ENCODE data around the gene NT5DC2. TPM values are rescaled to one million over a fixed set of nuclear protein-coding genes. Genes with fewer than 3 reads are reported as not detected.

Gene NT5DC2
- total and polyA plus RNA-seq, 2 experiments from 2014 or later: 166 to 167 TPM

- DNase-seq (ENCODE audit: low spot score): no peak
- no peak overlapping the region for H3K4me2 ChIP-seq
- H3K4me3 ChIP-seq: no peak overlapping the region
- H3K9me3 ChIP-seq (ENCODE audit: low read depth): no peaks in the 10 kb centered on the region
- H3K36me3 ChIP-seq (replicated peaks; ENCODE audit: insufficient read depth, low read depth): no peaks in the 10 kb centered on the region
- no peak overlapping the region for H2AFZ ChIP-seq
- no peak for TF ChIP-seq EZH2phosphoT487 (IDR thresholded peaks at IDR 0.05; ENCODE audit: low read depth, severe bottlenecking, unreplicated experiment)
- no peak for TF ChIP-seq CTCF (IDR thresholded peaks at IDR 0.05; ENCODE audit: poor library complexity)
- no peak for TF ChIP-seq EZH2 (IDR thresholded peaks at IDR 0.05; ENCODE audit: borderline replicate concordance)
- no peaks in the 10 kb centered on the region for H3K27me3 ChIP-seq
- no peaks in the 10 kb centered on the region for H4K20me1 ChIP-seq (ENCODE audit: insufficient read depth, poor library complexity, severe bottlenecking)
- H3K9me2 ChIP-seq (replicated peaks; ENCODE audit: insufficient read depth): no peaks in the 10 kb centered on the region
- H3K27ac ChIP-seq: no peak overlapping the region
- no peaks in the 10 kb centered on the region for H3K79me2 ChIP-seq
- WGBS (ENCODE audit: low lambda C conversion rate, missing lambda C conversion rate): 74% methylated on average over 16 of the region's 16 CpGs
- no peaks in the 10 kb centered on the region for H3K4me1 ChIP-seq (ENCODE audit: insufficient read depth)
Measured at GRCh38 chr3:52495777-52496602, 37.7 kb downstream of the NT5DC2 start.

- Histone ChIP-seq H3K79me2 (no peaks in the 10 kb centered on the region), H4K20me1 (ENCODE audit: insufficient read depth, poor library complexity, severe bottlenecking) (no peaks in the 10 kb centered on the region), H3K27ac (no peak within 1 kb of the TSS), H3K4me3 (no peak within 1 kb of the TSS), H3K4me2 (no peak within 1 kb of the TSS), H3K27me3 (no peaks in the 10 kb centered on the region), H3K4me1 (ENCODE audit: insufficient read depth) (no peaks in the 10 kb centered on the region), H3K9me3 (ENCODE audit: low read depth) (no peaks in the 10 kb centered on the region), H3K36me3 (replicated peaks; ENCODE audit: insufficient read depth, low read depth) (no peaks in the 10 kb centered on the region), H2AFZ (no peak within 1 kb of the TSS), H3K9me2 (replicated peaks; ENCODE audit: insufficient read depth) (no peaks in the 10 kb centered on the region)
- DNase-seq (ENCODE audit: low spot score): no peak
- 91% methylated on average over 24 of the region's 25 CpGs for WGBS (ENCODE audit: low lambda C conversion rate, missing lambda C conversion rate)
- no peak for TF ChIP-seq CTCF (IDR thresholded peaks at IDR 0.05; ENCODE audit: poor library complexity)
- TF ChIP-seq EZH2 (IDR thresholded peaks at IDR 0.05; ENCODE audit: borderline replicate concordance): no peak
- TF ChIP-seq EZH2phosphoT487 (IDR thresholded peaks at IDR 0.05; ENCODE audit: low read depth, severe bottlenecking, unreplicated experiment): no peak
Measured at GRCh38 chr3:52494886-52495495, 38.7 kb downstream of the NT5DC2 start, which contains the start of gene STAB1. TSS of gene STAB1 (plus strand) at chr3:52495338. CDS start at chr3:52495414, 76 bp downstream.

- TF ChIP-seq EZH2phosphoT487 (IDR thresholded peaks at IDR 0.05; ENCODE audit: low read depth, severe bottlenecking, unreplicated experiment): no peak
- TF ChIP-seq EZH2 (IDR thresholded peaks at IDR 0.05; ENCODE audit: borderline replicate concordance): no peak
- TF ChIP-seq CTCF (IDR thresholded peaks at IDR 0.05; ENCODE audit: poor library complexity): no peak
- Histone ChIP-seq H3K9me2 (replicated peaks; ENCODE audit: insufficient read depth) (no peaks in the 10 kb centered on the region), H4K20me1 (ENCODE audit: insufficient read depth, poor library complexity, severe bottlenecking) (no peaks in the 10 kb centered on the region), H3K9me3 (ENCODE audit: low read depth) (no peaks in the 10 kb centered on the region), H2AFZ (no peak overlapping the region), H3K27ac (no peak overlapping the region), H3K79me2 (no peaks in the 10 kb centered on the region), H3K27me3 (no peaks in the 10 kb centered on the region), H3K4me3 (no peak overlapping the region), H3K4me1 (ENCODE audit: insufficient read depth) (no peaks in the 10 kb centered on the region), H3K4me2 (no peak overlapping the region), H3K36me3 (replicated peaks; ENCODE audit: insufficient read depth, low read depth) (no peaks in the 10 kb centered on the region)
- WGBS (ENCODE audit: low lambda C conversion rate, missing lambda C conversion rate): 86% methylated on average over 6 of the region's 7 CpGs
- no peak for DNase-seq (ENCODE audit: low spot score)
Measured at GRCh38 chr3:52494445-52494844, 39.2 kb downstream of the NT5DC2 start.
